ENCODE data around the gene TMEM178B. TPM values are rescaled to one million over a fixed set of nuclear protein-coding genes. Genes with fewer than 3 reads are reported as not detected.

The TMEM178B gene
- total RNA-seq, 3 donors from 2014 or later (not counting 1 experiment from before 2014, with no cell fraction given): not detected

- Histone ChIP-seq H3K27ac (ENCODE audit: low read length) (no peak overlapping the region), H3K36me3 (ENCODE audit: control insufficient read depth, insufficient read depth, low read length) (no peaks in the 10 kb centered on the region), H3K27me3 (ENCODE audit: control insufficient read depth, insufficient read depth, low read length) (no peaks in the 10 kb centered on the region), H3K4me3 (ENCODE audit: low read length) (no peak overlapping the region), H3K4me1 (ENCODE audit: control insufficient read depth, insufficient read depth, low read length) (no peaks in the 10 kb centered on the region), H3K9me3 (ENCODE audit: control insufficient read depth, insufficient read depth, low read length) (no peaks in the 10 kb centered on the region)
- no peaks in the 10 kb centered on the region for H3K4me1 Mint-ChIP-seq
- H3K9me3 Mint-ChIP-seq: no peaks in the 10 kb centered on the region
- no peak for TF ChIP-seq CTCF (IDR thresholded peaks at IDR 0.05)
- H3K27me3 Mint-ChIP-seq (ENCODE audit: low read depth in 2 of 2): no peaks in the 10 kb centered on the region
- no peak overlapping the region for H3K4me3 Mint-ChIP-seq
- no peak overlapping the region for H3K27ac Mint-ChIP-seq
- ATAC-seq: no peak
- intact Hi-C loops (cut with micrococcal nuclease): no loop called here
- 72% methylated on average over 4 of the region's 4 CpGs for WGBS (ENCODE audit: insufficient coverage)
- DNase-seq: no peak
- H3K36me3 Mint-ChIP-seq: no peaks in the 10 kb centered on the region
Measured at GRCh38 chr7:141271451-141271850, 197.6 kb downstream of the TMEM178B start.

- no peak overlapping the region for H3K27ac Mint-ChIP-seq
- H3K27me3 ChIP-seq (ENCODE audit: control insufficient read depth, insufficient read depth, low read length): no peaks in the 10 kb centered on the region
- intact Hi-C loops (cut with micrococcal nuclease): no loop called here
- H3K9me3 ChIP-seq (ENCODE audit: control insufficient read depth, insufficient read depth, low read length): no peaks in the 10 kb centered on the region
- H3K36me3 ChIP-seq (ENCODE audit: control insufficient read depth, insufficient read depth, low read length): no peaks in the 10 kb centered on the region
- no peak for DNase-seq
- H3K4me3 ChIP-seq (ENCODE audit: low read length): no peak overlapping the region
- H3K27ac ChIP-seq (ENCODE audit: low read length): no peak overlapping the region
- no peaks in the 10 kb centered on the region for H3K9me3 Mint-ChIP-seq
- no peak for TF ChIP-seq CTCF (IDR thresholded peaks at IDR 0.05)
- 60% methylated on average over 2 of the region's 2 CpGs for WGBS (ENCODE audit: insufficient coverage)
- no peaks in the 10 kb centered on the region for H3K36me3 Mint-ChIP-seq
- H3K4me1 ChIP-seq (ENCODE audit: control insufficient read depth, insufficient read depth, low read length): no peaks in the 10 kb centered on the region
- ATAC-seq: no peak
- H3K4me1 Mint-ChIP-seq: no peaks in the 10 kb centered on the region
- H3K4me3 Mint-ChIP-seq: no peak overlapping the region
- no peaks in the 10 kb centered on the region for H3K27me3 Mint-ChIP-seq (ENCODE audit: low read depth in 2 of 2)
Measured at GRCh38 chr7:141272417-141272816, 198.6 kb downstream of the TMEM178B start.

- no peak overlapping the region for H3K27ac ChIP-seq (ENCODE audit: low read length)
- H3K9me3 ChIP-seq (ENCODE audit: control insufficient read depth, insufficient read depth, low read length): no peaks in the 10 kb centered on the region
- ATAC-seq: no peak
- Mint-ChIP-seq H3K27me3 (ENCODE audit: low read depth in 2 of 2) (no peaks in the 10 kb centered on the region), H3K36me3 (no peaks in the 10 kb centered on the region), H3K4me3 (no peak overlapping the region), H3K4me1 (no peaks in the 10 kb centered on the region), H3K27ac (no peak overlapping the region), H3K9me3 (no peaks in the 10 kb centered on the region)
- H3K4me3 ChIP-seq (ENCODE audit: low read length): no peak overlapping the region
- TF ChIP-seq CTCF (IDR thresholded peaks at IDR 0.05): no peak
- WGBS (ENCODE audit: insufficient coverage): 68% methylated on average over 2 of the region's 2 CpGs
- intact Hi-C loops (cut with micrococcal nuclease): no loop called here
- DNase-seq: no peak
- no peaks in the 10 kb centered on the region for H3K36me3 ChIP-seq (ENCODE audit: control insufficient read depth, insufficient read depth, low read length)
- H3K4me1 ChIP-seq (ENCODE audit: control insufficient read depth, insufficient read depth, low read length): no peaks in the 10 kb centered on the region
- H3K27me3 ChIP-seq (ENCODE audit: control insufficient read depth, insufficient read depth, low read length): no peaks in the 10 kb centered on the region
Measured at GRCh38 chr7:141275350-141275749, 201.5 kb downstream of the TMEM178B start.

GRCh38 chr7:141276031-141276430 lies 202.2 kb downstream of the TMEM178B start:
- H3K9me3 Mint-ChIP-seq: no peaks in the 10 kb centered on the region
- Histone ChIP-seq H3K4me1 (ENCODE audit: control insufficient read depth, insufficient read depth, low read length) (no peaks in the 10 kb centered on the region), H3K36me3 (ENCODE audit: control insufficient read depth, insufficient read depth, low read length) (no peaks in the 10 kb centered on the region), H3K27me3 (ENCODE audit: control insufficient read depth, insufficient read depth, low read length) (no peaks in the 10 kb centered on the region), H3K9me3 (ENCODE audit: control insufficient read depth, insufficient read depth, low read length) (no peaks in the 10 kb centered on the region), H3K27ac (ENCODE audit: low read length) (no peak overlapping the region), H3K4me3 (ENCODE audit: low read length) (no peak overlapping the region)
- TF ChIP-seq CTCF (IDR thresholded peaks at IDR 0.05): no peak
- no peaks in the 10 kb centered on the region for H3K4me1 Mint-ChIP-seq
- WGBS (ENCODE audit: insufficient coverage): 88% methylated on average over 4 of the region's 4 CpGs
- ATAC-seq (no peak), DNase-seq (no peak)
- no peaks in the 10 kb centered on the region for H3K27me3 Mint-ChIP-seq (ENCODE audit: low read depth in 2 of 2)
- no peak overlapping the region for H3K4me3 Mint-ChIP-seq
- no peak overlapping the region for H3K27ac Mint-ChIP-seq
- no peaks in the 10 kb centered on the region for H3K36me3 Mint-ChIP-seq
- intact Hi-C loops (cut with micrococcal nuclease): no loop called here

All from natural killer cell (primary cell).